NCI-H1092 treated with DMSO at 0.1 percent for 48 hours (cell line): ENCODE results near the gene ANKS1A.

Source experiments
- DNase-seq: peaks from one replicate; lab custom pipeline; 2025; lab: John Stamatoyannopoulos, UW

Gene ANKS1A

GRCh38 chr6:35054106-35054742, 165.2 kb downstream of the ANKS1A start:
- DNase-seq, result no peak

GRCh38 chr6:35054743-35055130, 165.7 kb downstream of the ANKS1A start:
- DNase-seq, result no peak

GRCh38 chr6:35055891-35056290, 166.8 kb downstream of the ANKS1A start:
- no peak for DNase-seq

GRCh38 chr6:35056952-35057351, 167.9 kb downstream of the ANKS1A start:
- DNase-seq, result no peak

- DNase-seq, result no peak
Measured at GRCh38 chr6:35057449-35058357, 168.6 kb downstream of the ANKS1A start.

GRCh38 chr6:35058358-35058675, 169.3 kb downstream of the ANKS1A start:
- DNase-seq, result no peak

GRCh38 chr6:35058865-35059522, 169.9 kb downstream of the ANKS1A start:
- DNase-seq, result no peak

GRCh38 chr6:35059596-35060345, 170.7 kb downstream of the ANKS1A start:
- no peak for DNase-seq

GRCh38 chr6:35061102-35061615, 172.1 kb downstream of the ANKS1A start:
- DNase-seq, result no peak

GRCh38 chr6:35061651-35062410, 172.8 kb downstream of the ANKS1A start:
- DNase-seq, result no peak

GRCh38 chr6:35062676-35063574, 173.9 kb downstream of the ANKS1A start:
- no peak for DNase-seq

- no peak for DNase-seq
Measured at GRCh38 chr6:35063701-35064280, 174.7 kb downstream of the ANKS1A start.

GRCh38 chr6:35064290-35064689, 175.2 kb downstream of the ANKS1A start:
- no peak for DNase-seq

GRCh38 chr6:35064757-35065440, 175.8 kb downstream of the ANKS1A start:
- DNase-seq, result no peak

GRCh38 chr6:35065441-35065800, 176.4 kb downstream of the ANKS1A start:
- DNase-seq, result no peak

GRCh38 chr6:35065870-35066269, 176.8 kb downstream of the ANKS1A start:
- DNase-seq, result no peak

GRCh38 chr6:35067234-35067633, 178.2 kb downstream of the ANKS1A start:
- no peak for DNase-seq

GRCh38 chr6:35068206-35068605, 179.2 kb downstream of the ANKS1A start:
- no peak for DNase-seq

GRCh38 chr6:35068644-35069043, 179.6 kb downstream of the ANKS1A start:
- no peak for DNase-seq
